H1 (cell line): ENCODE measurements around the gene KLF6. TPM values are rescaled to one million over a fixed set of nuclear protein-coding genes. Genes with fewer than 3 reads are reported as not detected.

Source experiments
- ASH2L ChIP-seq: fragments of 200-600, 300-600 bp; sonication (generic); IDR thresholded peaks from one replicate; pipeline ENCODE4 v1.7.1; 2017; ENCODE audit warnings: low read length
- GTF2F1 ChIP-seq: IDR thresholded peaks from 2 replicates; pipeline ENCODE4 v1.6.1; 2012; ENCODE audit warnings: low read depth, low read length, improper control_type of control experiment, borderline replicate concordance
- JUN ChIP-seq: IDR thresholded peaks from 2 replicates; pipeline ENCODE4 v1.6.1; 2011; ENCODE audit warnings: low read depth, mild to moderate bottlenecking, improper control_type of control experiment, low read length
- PHF8 ChIP-seq: fragments of 200-600 bp; sonication (generic); conservative IDR thresholded peaks from 2 replicates; pipeline ENCODE4 v1.7.1; 2012; ENCODE audit warnings: low read depth, mild to moderate bottlenecking, inconsistent platforms, low read length, moderate library complexity
- POU5F1 ChIP-seq: IDR thresholded peaks from 2 replicates; pipeline ENCODE4 v1.6.1; 2011; ENCODE audit warnings: low read depth, mild to moderate bottlenecking, low read length, moderate library complexity
- RXRA ChIP-seq: IDR thresholded peaks from 2 replicates; pipeline ENCODE4 v1.6.1; 2011; ENCODE audit warnings: low read depth, mild to moderate bottlenecking, low read length, moderate library complexity; ENCODE audit not compliant: insufficient read depth
- TAF1 ChIP-seq: IDR thresholded peaks from 2 replicates; pipeline ENCODE4 v1.6.1; 2011; ENCODE audit warnings: mild to moderate bottlenecking, low read depth, low read length
- TAF7 ChIP-seq: optimal IDR thresholded peaks from 2 replicates; pipeline ENCODE3; 2011; ENCODE audit warnings: low read depth, mild to moderate bottlenecking, inconsistent platforms, low read length, moderate library complexity, borderline replicate concordance
- TCF12 ChIP-seq: IDR thresholded peaks from 2 replicates; pipeline ENCODE4 v1.6.1; 2011; ENCODE audit warnings: low read depth, mild to moderate bottlenecking, low read length
- TEAD4 ChIP-seq: IDR thresholded peaks from 2 replicates; pipeline ENCODE4 v1.6.1; 2012; ENCODE audit warnings: low read depth, low read length, inconsistent platforms, mixed read lengths
- polyA plus RNA-seq, 7 experiments: library from polyadenylated mRNA; depleted of rRNA in 3 of 7; stranded (reverse) in 5 of 7; unstranded in 2 of 7; fragments of >200 nt in 5 of 7; fragments of 200-250 nt in 2 of 7; gene quantifications; 1 replicate in 5 of 7; 2 replicates in 1 of 7; 4 replicates in 1 of 7; pipeline versions ENCODE4 v1.2.1 to v1.2.3, GENCODE V29; 2011 to 2013; ENCODE audit warnings: missing spikeins in 2 of 7, mixed read lengths in 2 of 7
- total RNA-seq: library from RNA; stranded (reverse); fragmentation: NEBNext Ultra II Directional; extraction: Animal tissue kit (Norgen Biotek cat#: 25700); gene quantifications from 2 replicates; pipeline ENCODE4 v1.2.1, GENCODE V29; 2021

The KLF6 gene
- total and polyA plus RNA-seq, 2 of the 8 experiments (the other 6 are each of a cell fraction or from before 2014, with no cell fraction given): 5.7 to 19.5 TPM

- TF ChIP-seq TAF1 (no peak), POU5F1 (no peak), ASH2L (no peak), RXRA (no peak), PHF8 (no peak), TEAD4 (peak; percentile 18; the same call in 1 of the 2 replicates), GTF2F1 (no peak), TAF7 (no peak), TCF12 (no peak), JUN (no peak)
These were observed 9.1 kb downstream of the KLF6 start (continued) for GRCh38 chr10:3775696-3776551.
